Kasumi-1 (cell line): ENCODE data around the gene SLC43A1.
"Not testable (repeated sequence)": the region's sequence is repeated elsewhere in the genome, so short reads cannot be mapped to it uniquely, and the experiment has no call there.

Source experiments
- DNase-seq, 2 experiments: peaks; one replicate each; lab custom pipeline; 2025; lab: John Stamatoyannopoulos, UW

The SLC43A1 gene

GRCh38 chr11:57515332-57516060 lies at the start of gene SLC43A1:
Gene SLC43A1, minus strand, starts transcription at chr11:57515702. Its CDS starts 1,591 bp downstream, at chr11:57514111.
- peak; percentile 63 to 64 for DNase-seq

GRCh38 chr11:57562596-57562995 lies 47.1 kb upstream of the SLC43A1 start:
- no peak for DNase-seq

GRCh38 chr11:57560146-57560545 lies 44.6 kb upstream of the SLC43A1 start:
- no peak for DNase-seq

GRCh38 chr11:57556041-57556440 lies 40.5 kb upstream of the SLC43A1 start:
- no peak for DNase-seq

- DNase-seq: no peak
Observed at GRCh38 chr11:57555393-57555792, 39.9 kb upstream of the SLC43A1 start.

- no peak for DNase-seq
Observed at GRCh38 chr11:57552479-57552878, 37.0 kb upstream of the SLC43A1 start.

GRCh38 chr11:57551941-57552340 lies 36.4 kb upstream of the SLC43A1 start:
- DNase-seq: no peak

GRCh38 chr11:57549983-57550382 lies 34.5 kb upstream of the SLC43A1 start:
- no peak for DNase-seq

- DNase-seq: peak; percentile 44 to 56
Observed at GRCh38 chr11:57547854-57548377, 32.4 kb upstream of the SLC43A1 start.

- no peak for DNase-seq
Observed at GRCh38 chr11:57546869-57547475, 31.5 kb upstream of the SLC43A1 start.

- no peak for DNase-seq
Observed at GRCh38 chr11:57546451-57546850, 30.9 kb upstream of the SLC43A1 start.

- no peak for DNase-seq
Observed at GRCh38 chr11:57545883-57546282, 30.4 kb upstream of the SLC43A1 start.

GRCh38 chr11:57544566-57544965 lies 29.1 kb upstream of the SLC43A1 start:
- DNase-seq: no peak

GRCh38 chr11:57543593-57543992 lies 28.1 kb upstream of the SLC43A1 start:
- no peak for DNase-seq

- no peak for DNase-seq
Observed at GRCh38 chr11:57542582-57542981, 27.1 kb upstream of the SLC43A1 start.

- no peak for DNase-seq
Observed at GRCh38 chr11:57541169-57541568, 25.7 kb upstream of the SLC43A1 start.

GRCh38 chr11:57539342-57539741 lies 23.8 kb upstream of the SLC43A1 start:
- no peak for DNase-seq

- no peak for DNase-seq
Observed at GRCh38 chr11:57536947-57537619, 21.6 kb upstream of the SLC43A1 start, which contains the start of gene SMTNL1. Gene SMTNL1, plus strand, starts transcription at chr11:57537595. Its CDS starts 5,048 bp downstream, at chr11:57542643.

- DNase-seq: not testable (repeated sequence)
Observed at GRCh38 chr11:57534449-57534848, 18.9 kb upstream of the SLC43A1 start.

GRCh38 chr11:57530596-57531507 lies 15.3 kb upstream of the SLC43A1 start, which contains the start of gene TIMM10:
Gene TIMM10, minus strand, starts transcription at chr11:57530754. Its CDS starts 565 bp downstream, at chr11:57530189.
- DNase-seq: peak; percentile 100

- DNase-seq: no peak
Observed at GRCh38 chr11:57530215-57530595, 14.7 kb upstream of the SLC43A1 start.

- DNase-seq: no peak
Observed at GRCh38 chr11:57529012-57529411, 13.5 kb upstream of the SLC43A1 start.
